Embryonic facial prominence (tissue), 1 donor: ENCODE measurements around the gene SYDE1.
A peak's percentile ranks its signal among the peaks of the same experiment; 100 is the strongest.

Experiments used
- DNase-seq: peaks from one replicate; pipeline ENCODE4 v3.0.0-alpha.2; 2016; ENCODE audit errors: extremely low spot score

SYDE1 gene

DNA sequence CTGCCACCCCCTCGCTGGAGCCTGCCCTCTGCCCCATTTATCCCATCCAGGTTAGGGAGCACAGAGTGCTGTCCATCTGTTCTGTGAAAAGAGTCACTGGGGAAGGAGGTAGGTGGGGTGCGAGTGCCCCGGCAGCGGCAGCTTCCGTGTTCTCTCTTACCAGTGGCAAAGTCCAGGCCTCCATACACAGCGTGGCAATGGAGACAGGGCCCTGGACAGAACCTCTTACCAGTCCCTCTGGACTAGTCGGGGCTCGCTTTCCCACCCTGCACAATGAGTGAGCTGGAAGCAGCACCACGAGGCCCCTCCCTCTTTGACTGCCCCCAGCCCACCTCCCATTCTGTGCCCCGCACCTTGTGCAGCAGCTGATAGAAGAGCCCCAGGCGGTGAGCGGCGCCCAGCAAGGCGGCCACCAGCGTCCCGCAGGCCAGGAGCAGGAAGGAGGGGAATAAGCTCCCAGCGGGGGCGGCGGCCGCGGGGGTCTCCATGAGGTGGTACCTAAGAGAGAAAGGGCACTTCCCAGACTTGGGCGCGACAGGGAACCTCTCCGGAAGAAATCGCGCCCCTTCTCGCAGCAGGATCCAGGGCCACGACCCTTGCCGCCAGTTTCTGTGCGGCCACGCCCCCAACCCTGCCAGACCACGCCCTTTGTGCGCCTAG lies 17.5 kb downstream of the SYDE1 start:
- no peak for DNase-seq

DNA sequence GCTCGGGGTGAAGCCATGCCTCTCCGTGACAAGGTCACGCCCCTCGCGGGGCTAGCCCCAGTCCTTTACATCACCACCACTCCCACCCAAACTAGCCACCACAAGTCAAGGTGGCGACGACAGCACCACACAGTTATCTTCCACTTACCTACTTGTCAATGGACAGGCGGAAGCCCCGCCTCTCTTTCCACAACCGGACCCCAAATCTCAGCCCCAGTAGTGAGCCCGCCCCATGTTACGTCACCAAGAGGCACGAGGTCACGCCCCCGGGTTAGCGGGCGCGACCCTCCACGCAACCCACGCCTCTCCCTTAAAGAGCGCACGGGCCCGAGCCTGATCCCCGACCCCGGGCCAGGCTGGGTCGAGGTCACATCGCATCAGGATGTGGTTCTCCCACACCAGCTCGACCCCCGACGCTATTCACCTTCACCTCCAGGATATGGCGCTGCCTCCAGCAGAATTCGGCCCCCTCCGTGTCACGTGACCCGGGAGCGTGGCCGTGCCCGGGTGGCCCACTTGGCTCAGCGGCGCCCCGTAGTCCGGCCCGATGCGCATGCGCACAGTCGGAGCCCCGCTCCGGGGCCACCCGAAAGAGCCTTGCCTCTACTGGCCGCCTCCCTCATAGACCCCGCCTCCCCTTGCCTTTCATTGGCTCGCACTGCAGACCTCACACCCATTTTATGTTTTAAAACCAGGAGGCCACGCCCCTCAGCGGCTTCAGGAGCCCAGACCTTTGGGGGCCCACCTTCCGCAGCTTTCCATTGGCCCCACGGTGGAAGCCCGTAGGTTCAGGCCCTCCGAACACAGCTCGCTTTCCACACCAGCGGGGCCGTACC lies 18.2 kb downstream of the SYDE1 start:
- peak; percentile 94 for DNase-seq

DNA sequence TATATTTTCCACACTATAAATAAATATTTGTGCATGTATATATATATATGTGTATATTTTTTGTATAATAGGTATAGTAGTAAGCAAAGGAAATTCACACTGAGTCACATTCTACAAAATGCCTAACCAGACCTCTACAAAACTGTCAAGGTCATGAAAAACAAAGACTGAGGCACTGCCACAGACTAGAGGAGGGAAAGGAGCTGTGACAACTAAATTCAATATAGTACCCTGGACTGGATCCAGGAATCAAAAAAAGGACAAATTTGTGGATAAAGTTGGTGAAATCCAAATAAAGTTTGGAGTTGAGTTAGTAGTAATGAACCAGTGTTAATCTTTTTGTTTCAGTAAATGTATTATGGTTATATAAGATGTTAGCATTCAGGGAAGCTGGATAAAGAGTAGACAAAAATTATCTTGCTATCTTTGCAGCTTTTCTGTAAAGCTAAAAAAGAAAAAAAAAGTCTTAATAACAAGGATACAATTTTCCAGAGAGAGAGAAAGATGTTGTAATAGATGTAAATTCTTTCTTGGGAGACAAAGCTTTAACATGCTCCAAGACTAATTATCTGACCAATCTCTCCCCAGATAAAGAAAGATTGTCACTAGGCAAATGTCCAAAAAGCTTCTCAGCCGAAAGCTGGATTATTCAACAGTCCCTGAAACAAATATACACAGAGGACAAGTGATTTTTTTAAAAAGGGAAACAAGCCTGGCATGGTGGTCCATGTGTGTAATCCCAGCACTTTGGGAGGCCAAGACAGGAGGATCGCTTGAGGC lies 19.1 kb downstream of the SYDE1 start:
- no peak for DNase-seq

DNA sequence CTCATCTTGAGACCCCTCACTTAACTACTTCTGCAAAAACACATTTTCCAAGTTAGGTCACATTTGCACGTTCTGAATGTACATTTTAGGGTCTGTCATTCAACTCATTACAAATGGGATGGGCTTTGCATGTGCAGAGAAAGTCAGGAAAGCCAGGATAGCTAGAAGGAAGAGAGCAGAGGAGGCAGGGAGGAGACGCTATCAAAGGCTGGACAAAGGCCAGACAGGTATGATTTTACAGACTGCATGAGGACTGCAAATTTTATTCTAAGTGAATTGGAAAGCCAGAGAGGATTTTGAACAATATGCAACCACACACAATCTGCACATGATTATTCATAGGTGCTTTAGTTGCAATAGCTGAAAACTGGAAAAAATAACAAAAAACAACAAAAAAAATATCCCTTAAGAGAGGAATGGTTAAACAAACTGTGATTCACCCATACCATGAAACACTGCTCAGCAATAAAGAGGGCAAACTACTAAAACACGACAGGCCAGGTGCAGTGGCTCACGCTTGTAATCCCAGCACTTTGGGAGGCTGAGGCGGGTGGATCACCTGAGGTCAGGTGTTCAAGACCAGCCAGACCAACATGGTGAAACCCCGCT lies 21.1 kb downstream of the SYDE1 start:
- DNase-seq: no peak

DNA sequence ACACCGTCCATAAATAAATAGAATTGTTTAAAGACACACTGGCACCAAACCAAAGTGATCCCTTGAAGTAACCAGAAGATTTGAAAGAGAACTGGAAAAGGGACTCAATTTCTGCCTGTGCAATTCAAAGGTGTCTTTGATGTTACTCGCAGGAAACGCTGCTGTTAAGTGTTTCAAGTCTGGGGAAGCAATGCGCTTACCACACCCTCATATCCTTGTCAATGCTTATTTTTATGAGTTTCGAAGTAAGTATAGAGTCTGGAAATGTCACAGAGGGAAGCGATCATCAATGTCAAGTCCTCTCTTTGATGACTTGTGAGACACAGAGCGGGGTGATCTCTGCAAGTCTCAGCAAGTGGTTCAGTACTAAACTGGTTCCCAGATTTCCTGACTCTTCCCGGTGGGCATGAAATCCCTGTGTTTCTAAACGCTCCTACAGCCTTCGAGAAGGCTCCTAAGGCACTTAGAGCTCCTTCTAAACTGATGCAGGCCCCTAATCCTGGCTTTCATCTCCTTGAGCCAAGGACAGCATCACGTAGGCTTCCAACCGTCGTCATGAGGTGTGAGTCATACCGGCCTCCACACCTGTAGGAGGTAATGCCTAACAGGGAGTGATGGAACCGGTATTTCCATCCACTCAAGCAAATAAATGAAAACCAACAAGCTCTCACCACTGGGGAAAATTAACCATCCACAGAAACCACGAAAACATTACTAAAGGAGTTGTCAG lies 22.8 kb downstream of the SYDE1 start:
- no peak for DNase-seq

DNA sequence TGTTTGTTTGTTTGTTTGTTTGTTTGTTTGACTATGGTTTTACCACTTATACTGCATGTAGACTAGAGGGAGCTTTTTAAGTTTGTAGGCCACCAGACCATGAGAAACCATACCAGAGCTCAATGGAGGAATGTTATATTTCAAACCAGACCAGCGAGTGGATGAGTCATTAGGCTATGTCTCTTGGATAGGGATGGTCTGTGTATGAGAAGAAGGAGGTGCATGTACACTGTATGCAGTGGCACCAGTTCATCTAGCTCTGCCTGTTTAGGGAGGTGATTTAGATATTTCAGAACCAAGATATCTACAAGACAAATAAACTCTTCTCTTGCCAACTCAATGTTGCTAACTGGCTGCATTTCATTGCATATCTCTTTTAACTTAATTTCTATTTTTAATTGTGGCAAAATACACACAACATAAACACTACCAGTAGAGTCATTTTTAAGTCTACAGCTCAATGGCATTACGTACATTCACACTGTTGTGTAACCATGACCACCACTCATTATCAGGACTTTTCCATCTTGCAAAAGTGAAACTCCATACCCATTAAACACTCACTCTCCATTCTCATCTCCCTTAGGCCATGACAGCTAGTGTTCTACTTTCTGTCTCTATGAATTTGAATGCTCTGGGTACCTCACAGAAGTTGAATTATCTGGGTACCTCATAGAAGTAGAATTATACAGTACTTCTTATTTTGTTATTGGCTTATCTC lies 29.2 kb downstream of the SYDE1 start:
- DNase-seq: no peak

- DNase-seq: no peak
These were observed 30.6 kb downstream of the SYDE1 start for GRCh38 chr19:15137777-15138176.

- DNase-seq: no peak
These were observed 31.2 kb downstream of the SYDE1 start for GRCh38 chr19:15138427-15138826.

DNA sequence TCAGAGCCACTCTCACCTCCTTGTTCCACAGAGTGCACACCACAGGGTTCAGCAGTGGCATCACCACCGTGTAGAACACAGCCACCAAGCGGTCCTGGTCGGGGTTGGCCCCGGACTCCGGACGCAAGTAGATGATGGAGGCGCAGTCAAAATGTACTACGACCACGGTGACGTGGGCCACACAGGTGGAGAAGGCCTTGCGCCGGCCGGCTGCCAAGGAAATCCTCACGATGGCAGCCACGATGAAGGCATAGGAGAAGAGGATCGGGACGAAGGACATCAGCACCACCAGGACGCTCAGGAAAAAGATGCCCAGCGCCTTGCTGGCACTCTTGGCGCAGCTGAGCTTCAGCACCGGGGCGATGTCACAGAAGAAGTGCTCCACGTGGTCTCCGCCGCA lies 33.9 kb downstream of the SYDE1 start:
- DNase-seq: no peak

GRCh38 chr19:15142313-15142712 lies 35.1 kb downstream of the SYDE1 start:
- DNase-seq: no peak

GRCh38 chr19:15144046-15144646 lies 36.9 kb downstream of the SYDE1 start:
- DNase-seq: no peak

GRCh38 chr19:15147090-15147489 lies 39.9 kb downstream of the SYDE1 start:
- DNase-seq: no peak

- no peak for DNase-seq
These were observed 42.5 kb downstream of the SYDE1 start for GRCh38 chr19:15149737-15150136.

DNA sequence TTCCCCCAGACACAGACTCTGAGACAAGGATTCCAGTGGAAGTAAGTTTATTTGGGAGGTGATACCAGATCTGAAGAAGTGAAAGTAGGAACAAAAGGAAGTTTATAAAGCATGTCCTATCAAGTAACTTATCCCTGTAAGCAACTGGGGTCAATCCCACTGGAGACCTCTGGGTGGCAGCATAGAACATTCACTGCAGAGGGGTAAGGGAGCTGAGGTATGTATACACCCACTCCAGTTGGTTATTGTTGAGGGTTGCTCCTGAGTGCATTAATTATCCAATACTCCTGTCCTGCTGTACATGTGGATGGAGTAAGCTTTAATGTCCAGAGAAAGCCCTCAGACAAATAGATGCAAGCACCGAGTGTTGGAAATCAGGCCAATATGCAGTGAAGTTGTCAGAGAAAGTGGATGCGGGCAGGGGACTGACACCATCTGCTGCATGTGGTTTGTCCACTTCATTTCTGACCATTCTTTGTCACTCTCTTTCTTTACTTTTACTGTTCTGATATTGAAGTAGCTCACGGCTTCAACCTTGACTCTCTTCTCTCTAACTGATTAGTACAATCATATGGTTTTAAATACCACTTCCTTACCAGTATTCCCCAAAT lies 46.9 kb downstream of the SYDE1 start:
- no peak for DNase-seq

- no peak for DNase-seq
These were observed 48.1 kb downstream of the SYDE1 start for GRCh38 chr19:15155296-15155695.

DNA sequence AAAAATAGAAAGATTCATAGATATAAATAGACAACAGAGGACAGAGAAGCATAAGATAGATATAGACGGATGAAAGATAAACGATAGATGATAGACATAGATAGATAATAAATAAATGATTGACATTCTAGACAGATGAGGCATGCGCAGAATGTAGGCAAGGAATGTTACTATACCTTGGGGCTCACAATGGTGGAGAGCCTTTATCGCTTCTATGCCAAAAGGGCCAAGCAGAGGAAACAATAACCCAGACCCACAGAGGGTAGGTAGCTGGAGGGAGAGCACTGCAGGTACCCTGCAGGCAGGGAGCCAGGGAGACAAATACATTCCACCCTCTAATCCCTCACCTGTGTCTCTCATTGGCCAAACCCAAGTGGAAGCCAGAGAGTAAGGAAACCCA lies 49.2 kb downstream of the SYDE1 start:
- DNase-seq: no peak

DNA sequence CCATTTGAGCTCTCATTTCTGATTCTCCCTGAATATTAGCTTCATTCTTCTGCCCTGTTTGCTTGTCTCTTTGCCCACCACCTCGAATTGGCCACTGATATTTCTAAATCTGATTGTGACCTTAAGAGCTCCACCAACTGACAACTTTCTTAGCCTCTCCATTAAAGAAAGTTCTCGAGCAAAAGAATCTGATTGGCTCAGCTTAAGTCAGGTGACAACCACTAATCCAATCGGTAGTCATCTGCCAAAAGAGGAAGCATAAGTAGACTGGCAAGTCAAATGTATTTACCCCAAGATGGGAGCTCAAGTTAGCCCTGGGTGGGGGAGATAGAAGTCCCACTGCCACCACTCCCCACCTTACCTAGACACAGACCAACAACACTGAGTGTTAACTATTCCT lies 52.0 kb downstream of the SYDE1 start:
- DNase-seq: no peak

DNA sequence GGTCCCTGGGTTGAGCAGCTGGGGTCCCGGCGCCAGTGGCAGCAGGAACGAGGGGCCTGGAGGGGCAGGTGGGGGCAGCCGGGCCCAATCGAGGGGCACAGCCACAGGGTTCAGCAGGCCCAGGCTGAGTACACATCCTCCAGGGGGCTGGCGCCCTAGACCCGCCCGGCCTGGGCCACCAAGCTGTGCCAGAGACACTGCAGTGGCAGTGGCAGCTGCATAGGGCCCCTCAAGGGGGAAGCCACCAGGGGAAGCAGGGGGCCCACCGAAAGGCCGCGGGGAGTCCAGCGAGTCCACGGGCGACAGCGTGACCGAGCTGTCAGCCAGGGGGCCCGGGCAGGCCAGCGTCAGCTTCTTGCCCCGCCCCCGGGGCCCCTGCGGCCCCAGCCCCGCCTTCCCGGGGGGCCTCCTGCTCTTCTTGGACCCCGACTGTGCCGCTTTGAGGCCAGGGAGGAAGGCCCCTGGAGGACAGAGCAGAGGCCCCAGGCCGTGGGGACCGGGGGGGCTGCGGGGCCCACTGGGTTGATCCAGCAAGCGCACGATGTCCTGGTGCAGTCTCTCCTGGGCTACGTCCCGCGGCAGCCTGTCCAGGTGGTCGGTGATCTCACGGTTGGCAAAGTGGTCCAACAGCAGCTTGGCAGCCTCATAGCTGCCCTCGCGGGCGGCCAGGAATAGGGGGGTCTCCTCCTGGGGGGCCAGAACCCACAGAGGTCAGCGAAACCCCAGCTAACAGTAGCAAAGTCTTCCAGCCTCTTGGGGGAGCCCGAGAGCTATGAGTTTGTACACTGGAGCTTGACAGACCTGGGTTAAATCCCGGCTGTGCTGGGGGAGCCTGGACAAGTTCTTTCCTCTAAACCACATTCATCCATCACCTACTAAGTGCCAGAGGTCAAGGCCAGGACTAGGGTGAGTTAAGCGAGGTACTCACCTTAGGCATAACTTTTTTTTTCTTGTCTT lies 54.1 kb downstream of the SYDE1 start:
- DNase-seq: no peak
